IMR-90 (cell line): ENCODE measurements around the gene RBKS. TPM values are rescaled to one million over a fixed set of nuclear protein-coding genes. Genes with fewer than 3 reads are reported as not detected.

ENCODE experiments used
- ATAC-seq: fragments of 200-7000 bp; cut with Tn5 transposase; 2 replicates; pipeline ENCODE4 v1.9.1; 2020; ENCODE audit warnings: low read depth, mild to moderate bottlenecking, moderate library complexity
- BruUV-seq: library from RNA; stranded (reverse); fragments of 400-500 nt; replicated peaks from 2 replicates; lab custom pipeline; 2021; lab: Mats Ljungman, UMichigan
- CTCF ChIA-PET: fragments of 300-600 bp; formaldehyde crosslinking; extraction: SDS; loops from one replicate; lab custom pipeline; 2021; ENCODE audit warnings: antibody characterized with exemption; lab: Yijun Ruan, JAX
- POLR2A ChIA-PET: fragments of 300-600 bp; sonication (Branson Sonifier 250); formaldehyde crosslinking; loops from one replicate; lab custom pipeline; 2022; ENCODE audit warnings: antibody characterized with exemption; ENCODE audit not compliant: unreplicated experiment; lab: Charles Lee
- DNase-seq: peaks from one replicate; pipeline ENCODE4 v3.0.0; 2013
- H2AFZ ChIP-seq: replicated peaks from 2 replicates; pipeline ENCODE3; 2013; ENCODE audit warnings: low read length, mild to moderate bottlenecking; ENCODE audit not compliant: poor library complexity
- H2AK5ac ChIP-seq: 2 replicates; pipeline ENCODE4 v1.6.1; 2013; ENCODE audit warnings: low read depth, low read length, inconsistent platforms
- H2AK9ac ChIP-seq: replicated peaks from 2 replicates; pipeline ENCODE3; 2013; ENCODE audit warnings: mild to moderate bottlenecking, low read depth, low read length, moderate library complexity; ENCODE audit not compliant: poor library complexity
- H2BK120ac ChIP-seq: 2 replicates; pipeline ENCODE4 v1.6.1; 2013; ENCODE audit warnings: low read depth, low read length, inconsistent platforms
- H2BK15ac ChIP-seq: 3 replicates; pipeline ENCODE4 v1.6.1; 2013; ENCODE audit warnings: low read depth, low read length, inconsistent platforms
- H2BK20ac ChIP-seq: 2 replicates; pipeline ENCODE4 v1.6.1; 2013; ENCODE audit warnings: low read depth, mild to moderate bottlenecking, inconsistent platforms, low read length, moderate library complexity
- H2BK5ac ChIP-seq: 2 replicates; pipeline ENCODE4 v1.6.1; 2013; ENCODE audit warnings: mild to moderate bottlenecking, low read depth, low read length, inconsistent platforms; ENCODE audit not compliant: poor library complexity, severe bottlenecking
- H3K14ac ChIP-seq: replicated peaks from 2 replicates; pipeline ENCODE4 v1.6.1; 2013; ENCODE audit warnings: low read depth, low read length, inconsistent platforms
- H3K18ac ChIP-seq: 2 replicates; pipeline ENCODE4 v1.6.1; 2013; ENCODE audit warnings: low read depth, low read length, control low read depth
- H3K23ac ChIP-seq: 2 replicates; pipeline ENCODE4 v1.6.1; 2013; ENCODE audit warnings: low read depth, low read length, inconsistent platforms
- H3K27ac ChIP-seq: 2 replicates; pipeline ENCODE4 v1.5.1; 2013; ENCODE audit warnings: mild to moderate bottlenecking, control low read depth, low read length; ENCODE audit not compliant: insufficient read depth
- H3K27me3 ChIP-seq: 2 replicates; pipeline ENCODE4 v1.6.1; 2013; ENCODE audit warnings: low read length; ENCODE audit not compliant: control insufficient read depth, insufficient read depth
- H3K36me3 ChIP-seq: 2 replicates; pipeline ENCODE4 v1.6.1; 2013; ENCODE audit warnings: low read length, mixed read lengths; ENCODE audit not compliant: control insufficient read depth, insufficient read depth
- H3K4ac ChIP-seq: 2 replicates; pipeline ENCODE4 v1.6.1; 2013; ENCODE audit warnings: low read depth, low read length, inconsistent platforms
- H3K4me1 ChIP-seq: 2 replicates; pipeline ENCODE4 v1.6.1; 2013; ENCODE audit warnings: low read length, mixed read lengths; ENCODE audit not compliant: control insufficient read depth, insufficient read depth
- H3K4me2 ChIP-seq: 2 replicates; pipeline ENCODE4 v1.6.1; 2013; ENCODE audit warnings: low read depth, mild to moderate bottlenecking, control low read depth, low read length, moderate library complexity
- H3K4me3 ChIP-seq: 2 replicates; pipeline ENCODE4 v1.5.1; 2013; ENCODE audit warnings: low read depth, mild to moderate bottlenecking, control low read depth, low read length, moderate library complexity; ENCODE audit not compliant: insufficient read depth
- H3K56ac ChIP-seq: 2 replicates; pipeline ENCODE4 v1.6.1; 2013; ENCODE audit warnings: low read length, inconsistent platforms; ENCODE audit not compliant: insufficient read depth; ENCODE audit errors: extremely low read depth
- H3K79me1 ChIP-seq, 2 experiments: 2 replicates each; pipeline ENCODE4 v1.6.1; 2013; ENCODE audit warnings: low read length in 2 of 2, inconsistent platforms in 1 of 2, low read depth in 1 of 2
- H3K9ac ChIP-seq: 2 replicates; pipeline ENCODE4 v1.6.1; 2013; ENCODE audit warnings: low read depth, low read length, control low read depth
- H3K9me1 ChIP-seq: 2 replicates; pipeline ENCODE4 v1.6.1; 2013; ENCODE audit warnings: low read length, inconsistent platforms; ENCODE audit not compliant: insufficient read depth
- H3K9me3 ChIP-seq: 2 replicates; pipeline ENCODE4 v1.6.1; 2013; ENCODE audit warnings: low read length; ENCODE audit not compliant: control insufficient read depth, insufficient read depth
- H4K20me1 ChIP-seq: 2 replicates; pipeline ENCODE4 v1.6.1; 2013; ENCODE audit warnings: low read length, inconsistent platforms; ENCODE audit not compliant: insufficient read depth
- H4K5ac ChIP-seq: 2 replicates; pipeline ENCODE4 v1.6.1; 2013; ENCODE audit warnings: mild to moderate bottlenecking, low read depth, low read length, control low read depth
- H4K8ac ChIP-seq, 2 experiments: 2 replicates each; pipeline ENCODE4 v1.6.1; 2013; ENCODE audit warnings: low read depth in 2 of 2, low read length in 2 of 2, control low read depth in 1 of 2, inconsistent platforms in 1 of 2
- H4K91ac ChIP-seq: 2 replicates; pipeline ENCODE4 v1.6.1; 2013; ENCODE audit warnings: low read depth, low read length, inconsistent platforms; ENCODE audit not compliant: insufficient read depth
- BHLHE40 ChIP-seq: fragments of 150-350 bp; IDR thresholded peaks from 2 replicates; pipeline ENCODE4 v1.6.1; 2016; ENCODE audit warnings: mild to moderate bottlenecking, low read depth, low read length
- CEBPB ChIP-seq: IDR thresholded peaks from 2 replicates; pipeline ENCODE4 v1.6.1; 2012; ENCODE audit warnings: low read depth, low read length, improper control_type of control experiment
- CHD1 ChIP-seq: IDR thresholded peaks from 2 replicates; pipeline ENCODE4 v1.6.1; 2012; ENCODE audit warnings: low read depth, low read length, improper control_type of control experiment
- CTCF ChIP-seq: conservative IDR thresholded peaks from 2 replicates; pipeline ENCODE4 v1.5.1; 2012; ENCODE audit warnings: mild to moderate bottlenecking, low read depth, low read length, improper control_type of control experiment
- ELK1 ChIP-seq: fragments of 150-350 bp; IDR thresholded peaks from 2 replicates; pipeline ENCODE4 v1.6.1; 2016; ENCODE audit warnings: low read depth, mild to moderate bottlenecking, low read length, moderate library complexity, borderline replicate concordance
- FOS ChIP-seq: fragments of 150-350 bp; IDR thresholded peaks from 2 replicates; pipeline ENCODE4 v1.6.1; 2016; ENCODE audit warnings: low read depth, low read length
- MAFK ChIP-seq: IDR thresholded peaks from 2 replicates; pipeline ENCODE4 v1.6.1; 2012; ENCODE audit warnings: low read depth, low read length, improper control_type of control experiment
- MAZ ChIP-seq: IDR thresholded peaks from 2 replicates; pipeline ENCODE4 v1.6.1; 2012; ENCODE audit warnings: low read depth, mild to moderate bottlenecking, low read length, improper control_type of control experiment, moderate library complexity, borderline replicate concordance
- MXI1 ChIP-seq: IDR thresholded peaks from 2 replicates; pipeline ENCODE4 v1.6.1; 2012; ENCODE audit warnings: low read depth, mild to moderate bottlenecking, low read length, moderate library complexity, borderline replicate concordance
- NFE2L2 ChIP-seq: fragments of 150-350 bp; IDR thresholded peaks from 2 replicates; pipeline ENCODE4 v1.6.1; 2016; ENCODE audit warnings: low read depth, mild to moderate bottlenecking, low read length
- POLR2A ChIP-seq: IDR thresholded peaks from 2 replicates; pipeline ENCODE4 v1.6.1; 2012; ENCODE audit warnings: mild to moderate bottlenecking, low read depth, low read length
- RAD21 ChIP-seq: IDR thresholded peaks from 2 replicates; pipeline ENCODE4 v1.6.1; 2012; ENCODE audit warnings: low read length, improper control_type of control experiment
- RCOR1 ChIP-seq: IDR thresholded peaks from 2 replicates; pipeline ENCODE4 v1.6.1; 2012; ENCODE audit warnings: mild to moderate bottlenecking, low read length, improper control_type of control experiment; ENCODE audit not compliant: insufficient replicate concordance
- RFX5 ChIP-seq: IDR thresholded peaks from 2 replicates; pipeline ENCODE4 v1.8.0; 2012; ENCODE audit warnings: low read depth, mild to moderate bottlenecking, low read length, moderate library complexity
- SMC3 ChIP-seq: fragments of 150-350 bp; IDR thresholded peaks from 2 replicates; pipeline ENCODE4 v1.6.1; 2016; ENCODE audit warnings: low read depth, mild to moderate bottlenecking, antibody characterized with exemption, low read length, moderate library complexity
- USF2 ChIP-seq: fragments of 150-350 bp; IDR thresholded peaks from 2 replicates; pipeline ENCODE4 v1.6.1; 2017; ENCODE audit warnings: mild to moderate bottlenecking, antibody characterized with exemption, low read length, low read depth
- WGBS, 2 experiments: methylation state at CpG; one replicate each; pipeline versions ENCODE4 v1.1.5 to v1.1.7; 2013; ENCODE audit warnings: missing lambda C conversion rate in 2 of 2; ENCODE audit not compliant: insufficient read length in 1 of 2; ENCODE audit errors: extremely low coverage in 2 of 2; 5-methylcytosine and 5-hydroxymethylcytosine counted together
- dilution Hi-C: fragments of 300-500 bp; cut with HindIII; formaldehyde crosslinking; loops from one replicate; pipeline ENCODE4 v1.14.3; 2018; ENCODE audit warnings: low sequenced_read_pairs; ENCODE audit not compliant: unreplicated experiment
- in situ Hi-C: fragments of 300-500 bp; cut with MboI; formaldehyde crosslinking; loops from 3 replicates; pipeline ENCODE4 v1.14.3; 2019; ENCODE audit warnings: low sequenced_read_pairs, inconsistent platforms, mixed read lengths
- intact Hi-C: fragments of 100-400 bp; cut with micrococcal nuclease; formaldehyde crosslinking; loops from 2 replicates; pipeline ENCODE4 v1.10.0; 2022
- polyA plus RNA-seq, 3 experiments: library from polyadenylated mRNA; depleted of rRNA; stranded (reverse); fragments of >200 nt; gene quantifications; 2 replicates each; pipeline ENCODE4 v1.2.3, GENCODE V29; 2012; ENCODE audit warnings: low replicate concordance in 1 of 3
- total RNA-seq: library from RNA; depleted of rRNA; stranded (reverse); fragments of >200 nt; gene quantifications from 2 replicates; pipeline ENCODE4 v1.2.3, GENCODE V29; 2012

RBKS gene
- total and polyA plus RNA-seq, 2 of the 4 experiments (the other 2 are of a cell fraction), result 1.1 to 1.4 TPM

GRCh38 chr2:27766287-27766661 is 123.9 kb downstream of the RBKS start:
- intact Hi-C loops, result no loop called here
- CTCF ChIA-PET, result no interaction called here

More at GRCh38 chr2:27766287-27766661, 123.9 kb downstream of the RBKS start:
- peak overlapping the region; percentile 67 for H2AK9ac ChIP-seq
- no peaks in the 10 kb centered on the region for H3K9me3 ChIP-seq
- H2BK20ac ChIP-seq, result peak overlapping the region; percentile 81
- H2BK5ac ChIP-seq, result peak overlapping the region; percentile 20
- H3K79me1 ChIP-seq, result peaks cover 0 to 5% of the 10 kb centered on the region in 2 experiments; a peak in 1 of 4 replicates
- POLR2A ChIA-PET, result no interaction called here
- no peak overlapping the region for H3K23ac ChIP-seq
- H4K20me1 ChIP-seq, result no peaks in the 10 kb centered on the region
- WGBS, 2 experiments, result no CpG with 5 or more reads among the region's 2 CpGs
- no TSS peak for BruUV-seq
- H3K4ac ChIP-seq, result peak overlapping the region; percentile 49
- dilution Hi-C loops (no loop called here), in situ Hi-C loops (no loop called here)
- ATAC-seq (no peak), DNase-seq (no peak)
- H2AFZ ChIP-seq, result peak overlapping the region; percentile 92
- TF ChIP-seq CHD1 (no peak), ELK1 (no peak), CTCF (no peak), NFE2L2 (no peak), POLR2A (no peak), CEBPB (no peak), FOS (no peak), USF2 (no peak), RCOR1 (no peak), MAZ (no peak), RFX5 (no peak), MXI1 (no peak), SMC3 (no peak), MAFK (no peak), BHLHE40 (no peak), RAD21 (no peak)
- H2BK15ac ChIP-seq, result peak overlapping the region; percentile 8; the same call in 1 of the 3 replicates
- peak overlapping the region; percentile 80 for H4K5ac ChIP-seq
- peak overlapping the region; percentile 88 for H4K91ac ChIP-seq
- peaks cover 6% of the 10 kb centered on the region for H3K9me1 ChIP-seq
- peak overlapping the region; percentile 22 to 96; a peak in 3 of 4 replicates for H4K8ac ChIP-seq
- H3K4me1 ChIP-seq, result peaks cover 17% of the 10 kb centered on the region
- no peak overlapping the region for H3K27ac ChIP-seq
- H3K4me2 ChIP-seq, result no peak overlapping the region
- H3K27me3 ChIP-seq, result no peaks in the 10 kb centered on the region
- H3K9ac ChIP-seq, result no peak overlapping the region
- H3K18ac ChIP-seq, result no peak overlapping the region
- H3K14ac ChIP-seq, result peak overlapping the region; percentile 82; the same call in 1 of the 2 replicates
- H2BK120ac ChIP-seq, result peak overlapping the region; percentile 83
- no peak overlapping the region for H3K56ac ChIP-seq
- no peak overlapping the region for H3K4me3 ChIP-seq
- H3K36me3 ChIP-seq, result no peaks in the 10 kb centered on the region
- peak overlapping the region; percentile 11; the same call in 1 of the 2 replicates for H2AK5ac ChIP-seq
